Spleen (tissue), 11 donors: ENCODE measurements around the gene MAMSTR. TPM values are rescaled to one million over a fixed set of nuclear protein-coding genes. Genes with fewer than 3 reads are reported as not detected.

ENCODE experiments used
- DNase-seq: peaks from one replicate; pipeline ENCODE4 v3.0.0-alpha.2; 2020
- H3K27ac ChIP-seq, 8 donors: fragments of 200-600 bp; sonication (generic) in 7 of 8; 1 replicate in 4 of 8; 2 replicates in 4 of 8; pipeline versions ENCODE4 v1.5.0 to v1.8.0; 2016 to 2021; ENCODE audit warnings: inconsistent platforms in 4 of 8, mild to moderate bottlenecking in 4 of 8, moderate library complexity in 1 of 8
- H3K27me3 ChIP-seq, 7 donors: fragments of 200-600 bp; sonication (generic) in 6 of 7; replicated peaks in 1 of 7; 1 replicate in 4 of 7; 2 replicates in 3 of 7; pipeline versions ENCODE4 v1.5.0 to v1.8.0; 2016 to 2021; ENCODE audit warnings: inconsistent platforms in 3 of 7, mild to moderate bottlenecking in 1 of 7
- H3K36me3 ChIP-seq, 6 donors: fragments of 200-600 bp; sonication (generic) in 5 of 6; 1 replicate in 4 of 6; 2 replicates in 2 of 6; pipeline versions ENCODE4 v1.5.0 to v1.8.0; 2016 to 2021; ENCODE audit warnings: inconsistent platforms in 2 of 6
- H3K4me1 ChIP-seq, 6 donors: fragments of 200-600 bp; sonication (generic) in 5 of 6; 1 replicate in 3 of 6; 2 replicates in 3 of 6; pipeline versions ENCODE4 v1.5.0 to v1.8.0; 2016 to 2021; ENCODE audit warnings: inconsistent platforms in 3 of 6
- H3K4me3 ChIP-seq, 8 donors: fragments of 200-600 bp; sonication (generic) in 7 of 8; 1 replicate in 4 of 8; 2 replicates in 4 of 8; pipeline versions ENCODE4 v1.5.0 to v1.8.0; 2016 to 2021; ENCODE audit warnings: inconsistent platforms in 4 of 8, mild to moderate bottlenecking in 4 of 8, moderate library complexity in 2 of 8
- H3K9me3 ChIP-seq, 8 donors: fragments of 200-600 bp; sonication (generic) in 7 of 8; 1 replicate in 4 of 8; 2 replicates in 4 of 8; pipeline versions ENCODE4 v1.5.0 to v1.8.0; 2016 to 2021; ENCODE audit warnings: inconsistent platforms in 4 of 8
- CTCF ChIP-seq, 11 experiments: fragments of 200-600 bp in 7 of 11; fragments of 450-650 bp in 4 of 11; sonication (generic) in 4 of 11; IDR thresholded peaks in 8 of 11; conservative IDR thresholded peaks in 3 of 11; 1 replicate in 7 of 11; 2 replicates in 4 of 11; pipeline versions ENCODE4 v1.4.0 to v1.8.0; 2016 to 2021; ENCODE audit warnings: antibody characterized with exemption in 11 of 11, inconsistent platforms in 4 of 11, mild to moderate bottlenecking in 1 of 11
- POLR2A ChIP-seq, 3 donors: fragments of 450-650 bp; IDR thresholded peaks; one replicate each; pipeline ENCODE4 v1.5.1; 2017; ENCODE audit warnings: antibody characterized with exemption in 3 of 3, mild to moderate bottlenecking in 1 of 3
- POLR2AphosphoS5 ChIP-seq, 3 donors: sonication (generic); formaldehyde crosslinking; IDR thresholded peaks; one replicate each; pipeline ENCODE4 v1.5.1; 2017; ENCODE audit warnings: antibody characterized with exemption in 3 of 3
- WGBS, 5 donors: extraction: QIAGEN DNeasy Blood & Tissue Kit in 3 of 5; methylation state at CpG; one replicate each; pipeline versions ENCODE4 v1.1.5 to v1.1.7; 2013 to 2018; 5-methylcytosine and 5-hydroxymethylcytosine counted together
- intact Hi-C: fragments of 100-400 bp; cut with DNase I; formaldehyde crosslinking; loops from one replicate; pipeline ENCODE4 v1.15.0; 2023; ENCODE audit warnings: low total_unique reads
- polyA plus RNA-seq, 3 donors: library from polyadenylated mRNA; stranded (reverse); fragments of 200-250 nt; gene quantifications; one replicate each; pipeline ENCODE4 v1.2.1, GENCODE V29; 2013
- total RNA-seq, 7 donors: library from RNA; depleted of rRNA in 3 of 7; stranded (reverse); fragments of >200 nt in 3 of 7; fragmentation: NEBNext Ultra II Directional in 4 of 7; extraction: Animal tissue kit (Norgen Biotek cat#: 25700) in 4 of 7; gene quantifications; one replicate each; pipeline versions ENCODE4 v1.1.0 to v1.2.1, GENCODE V29; 2016 to 2021
- donor health status: healthy with polysubstance abuse.
- donor health status: DM: no; HTN: no; CAD: no; lungs with moderate emphysema.
- donor health status: DM: no; HTN: no; CAD: no.
- donor health status: Bipolar disorder and iron deficiency.
- donor health status: healthy.
- donor health status: DM: no; HTN: no; CAD: no.
- donor health status: DM: yes; HTN: yes; CAD: no.

MAMSTR gene
- total and polyA plus RNA-seq, 10 donors: 0.93 to 10.7 (median 3.9) TPM

GRCh38 chr19:48746738-48747575 is 27.4 kb upstream of the MAMSTR start, which contains the start of gene IZUMO1:
TSS of gene IZUMO1 (minus strand) at chr19:48746909. CDS start at chr19:48745859, 1,050 bp downstream.
- H3K4me1 ChIP-seq: peaks cover 0 to 77% (median 33%) of the 10 kb centered on the region in 6 donors
- 7 to 12% (median 10%) methylated on average over 23 to 31 of the region's 31 CpGs for WGBS, 5 donors
- peaks cover 0 to 7% (median 0%) of the 10 kb centered on the region in 8 donors for H3K9me3 ChIP-seq
- peak within 1 kb of the TSS in 6 of 8 donors; percentile 14 to 62 (median 26) for H3K4me3 ChIP-seq
- DNase-seq: peak; percentile 84
- intact Hi-C loops: no loop called here
- H3K27me3 ChIP-seq: peaks cover 0 to 38% (median 2%) of the 10 kb centered on the region in 7 donors
- H3K36me3 ChIP-seq: peaks cover 0 to 18% (median 0%) of the 10 kb centered on the region in 6 donors
- H3K27ac ChIP-seq: peak within 1 kb of the TSS; percentile 72 to 85 (median 80)
- TF ChIP-seq POLR2A (IDR thresholded peaks at IDR 0.05) (no peak), POLR2AphosphoS5 (IDR thresholded peaks at IDR 0.05) (peak; percentile 57 to 81 (median 75)), CTCF (IDR thresholded peaks at IDR 0.05 in 8 of 11, conservative IDR thresholded peaks at IDR 0.05 in 3 of 11) (no peak)

- Histone ChIP-seq H3K36me3 (peaks cover 0 to 18% (median 0%) of the 10 kb centered on the region in 6 donors), H3K9me3 (peaks cover 0 to 7% (median 0%) of the 10 kb centered on the region in 8 donors), H3K4me1 (peaks cover 0 to 77% (median 31%) of the 10 kb centered on the region in 6 donors), H3K27ac (peak overlapping the region in 7 of 8 donors; percentile 77 to 85 (median 81)), H3K27me3 (peaks cover 0 to 34% (median 0%) of the 10 kb centered on the region in 7 donors), H3K4me3 (no peak overlapping the region)
- 75 to 89% (median 82%) methylated on average over 8 of the region's 8 CpGs for WGBS, 5 donors
- TF ChIP-seq POLR2A (IDR thresholded peaks at IDR 0.05) (no peak), CTCF (IDR thresholded peaks at IDR 0.05 in 8 of 11, conservative IDR thresholded peaks at IDR 0.05 in 3 of 11) (no peak), POLR2AphosphoS5 (IDR thresholded peaks at IDR 0.05) (no peak)
- DNase-seq: no peak
- intact Hi-C loops: no loop called here
These were observed 26.6 kb upstream of the MAMSTR start for GRCh38 chr19:48746110-48746509.

GRCh38 chr19:48745208-48745995 is 25.9 kb upstream of the MAMSTR start:
- H3K27me3 ChIP-seq: peaks cover 0 to 36% (median 6%) of the 10 kb centered on the region in 7 donors
- peaks cover 0 to 77% (median 33%) of the 10 kb centered on the region in 6 donors for H3K4me1 ChIP-seq
- H3K36me3 ChIP-seq: peaks cover 0 to 16% (median 0%) of the 10 kb centered on the region in 6 donors
- 33 to 45% (median 37%) methylated on average over 33 of the region's 33 CpGs for WGBS, 5 donors
- DNase-seq: no peak
- TF ChIP-seq CTCF (IDR thresholded peaks at IDR 0.05 in 8 of 11, conservative IDR thresholded peaks at IDR 0.05 in 3 of 11) (no peak), POLR2AphosphoS5 (IDR thresholded peaks at IDR 0.05) (no peak), POLR2A (IDR thresholded peaks at IDR 0.05) (no peak)
- peak overlapping the region in 2 of 8 donors; percentile 35 to 46 for H3K27ac ChIP-seq
- intact Hi-C loops: no loop called here
- peak overlapping the region in 1 of 8 donors; percentile 13 for H3K4me3 ChIP-seq
- peaks cover 0 to 7% (median 0%) of the 10 kb centered on the region in 8 donors for H3K9me3 ChIP-seq
